ENCODE data around the gene RHOU.
A peak's percentile ranks its signal among the peaks of the same experiment; 100 is the strongest.

The RHOU gene

GRCh38 chr1:228785366-228786330 is 50.4 kb downstream of the RHOU start:
- DNase-seq (ENCODE audit: low read depth in 3 of 3), result no peak

GRCh38 chr1:228786361-228787129 is 51.3 kb downstream of the RHOU start:
- DNase-seq (ENCODE audit: low read depth in 3 of 3), result no peak

- DNase-seq (ENCODE audit: low read depth in 3 of 3), result no peak
Observed at GRCh38 chr1:228791791-228792190, 56.5 kb downstream of the RHOU start.

GRCh38 chr1:228792601-228793000 is 57.3 kb downstream of the RHOU start:
- DNase-seq (ENCODE audit: low read depth in 3 of 3), result no peak

- no peak for DNase-seq (ENCODE audit: low read depth in 3 of 3)
Observed at GRCh38 chr1:228793032-228793431, 57.8 kb downstream of the RHOU start.

GRCh38 chr1:228794173-228794572 is 58.9 kb downstream of the RHOU start:
- DNase-seq (ENCODE audit: low read depth in 3 of 3), result peak in 1 of 3 experiments; percentile 28

- peak in 2 of 3 experiments; percentile 35 to 40 for DNase-seq (ENCODE audit: low read depth in 3 of 3)
Observed at GRCh38 chr1:228794810-228795209, 59.5 kb downstream of the RHOU start.

- no peak for DNase-seq (ENCODE audit: low read depth in 3 of 3)
Observed at GRCh38 chr1:228795596-228795995, 60.3 kb downstream of the RHOU start.

Measured in stimulated activated CD4-positive, alpha-beta T cell treated with anti-CD3 and anti-CD28 coated beads, TNF-alpha, amount 100 ng/mL, for 24 hours (primary cell).